Activated CD8-positive, alpha-beta memory T cell treated with anti-CD3 and anti-CD28 coated beads, Interleukin-2, amount 50 U/mL, for 24 hours (primary cell): ENCODE results near the gene ARHGAP15.

ENCODE experiments used
- DNase-seq: peaks from one replicate; pipeline ENCODE4 v3.0.0-alpha.2; 2020; ENCODE audit errors: extremely low read depth

Gene ARHGAP15

DNA sequence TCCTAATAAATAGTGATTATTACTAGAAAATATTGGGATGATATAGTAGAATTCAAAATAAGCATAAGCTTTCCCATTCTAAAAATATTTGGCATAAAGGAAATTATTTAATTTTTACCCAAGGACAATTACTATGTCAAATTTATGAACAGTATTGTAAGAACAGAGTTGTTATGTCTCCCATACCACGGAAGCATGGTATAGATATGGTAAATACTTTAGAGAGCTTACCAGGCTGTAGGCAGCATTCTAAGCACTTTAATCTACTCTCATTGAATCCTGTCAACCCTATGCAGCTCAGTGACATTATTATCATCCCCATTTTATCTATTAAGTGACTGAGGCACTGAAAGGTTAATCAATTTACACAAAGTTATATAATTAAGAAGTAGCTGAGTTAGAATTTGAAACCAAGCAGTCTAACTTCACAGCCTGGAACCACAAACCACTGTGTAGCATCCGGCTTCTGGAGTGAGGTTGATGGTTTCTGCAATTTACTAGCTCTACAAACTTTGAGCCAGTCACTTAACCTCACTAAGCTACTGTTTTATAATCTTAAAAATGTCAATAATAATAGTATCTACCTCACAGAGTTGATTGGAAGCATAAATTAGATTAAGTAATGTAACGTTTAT is 323.7 kb downstream of the ARHGAP15 start:
- DNase-seq = no peak

DNA sequence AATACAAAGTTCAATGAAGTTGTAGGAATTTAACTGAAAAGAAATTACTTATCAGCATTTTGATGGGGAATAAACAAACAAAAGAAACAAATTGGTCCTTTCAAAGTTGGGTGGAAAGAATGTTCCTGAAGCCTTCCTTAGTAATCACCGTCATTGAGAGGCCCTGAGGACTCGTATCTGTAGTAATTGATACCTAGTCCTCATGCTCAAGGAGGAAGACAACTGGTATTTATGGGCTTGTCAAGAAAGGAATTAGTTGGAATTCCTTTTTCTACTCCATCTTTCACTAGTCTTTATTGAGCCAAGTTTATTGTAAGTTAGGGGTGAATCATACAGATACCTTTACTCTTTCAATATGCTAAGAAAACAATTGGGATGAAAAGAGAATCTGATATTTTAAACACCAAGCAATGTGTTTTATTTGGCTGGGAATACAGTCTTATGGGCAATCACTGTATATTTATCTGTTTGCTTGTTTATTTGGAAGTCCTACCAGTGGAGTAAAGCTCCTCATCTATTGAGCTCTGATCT is 324.8 kb downstream of the ARHGAP15 start:
- no peak for DNase-seq

DNA sequence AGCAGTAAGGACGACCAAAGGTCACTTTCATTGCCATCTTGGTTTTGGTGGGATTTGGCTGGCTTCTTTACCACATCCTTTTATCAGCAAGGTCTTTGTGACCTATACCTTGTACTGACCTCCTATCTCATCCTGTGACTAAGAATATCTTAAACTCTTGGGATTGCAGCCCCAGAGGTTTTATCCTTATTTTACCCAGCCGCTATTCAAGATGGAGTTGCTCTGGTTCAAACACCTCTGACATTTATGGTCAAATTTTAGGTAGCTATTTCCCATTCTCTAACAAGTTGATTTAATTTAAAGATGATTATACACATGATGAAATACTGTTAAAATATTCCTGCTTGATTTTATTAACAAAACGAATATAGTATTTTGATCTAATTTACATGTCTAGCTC is 326.1 kb downstream of the ARHGAP15 start:
- no peak for DNase-seq

DNA sequence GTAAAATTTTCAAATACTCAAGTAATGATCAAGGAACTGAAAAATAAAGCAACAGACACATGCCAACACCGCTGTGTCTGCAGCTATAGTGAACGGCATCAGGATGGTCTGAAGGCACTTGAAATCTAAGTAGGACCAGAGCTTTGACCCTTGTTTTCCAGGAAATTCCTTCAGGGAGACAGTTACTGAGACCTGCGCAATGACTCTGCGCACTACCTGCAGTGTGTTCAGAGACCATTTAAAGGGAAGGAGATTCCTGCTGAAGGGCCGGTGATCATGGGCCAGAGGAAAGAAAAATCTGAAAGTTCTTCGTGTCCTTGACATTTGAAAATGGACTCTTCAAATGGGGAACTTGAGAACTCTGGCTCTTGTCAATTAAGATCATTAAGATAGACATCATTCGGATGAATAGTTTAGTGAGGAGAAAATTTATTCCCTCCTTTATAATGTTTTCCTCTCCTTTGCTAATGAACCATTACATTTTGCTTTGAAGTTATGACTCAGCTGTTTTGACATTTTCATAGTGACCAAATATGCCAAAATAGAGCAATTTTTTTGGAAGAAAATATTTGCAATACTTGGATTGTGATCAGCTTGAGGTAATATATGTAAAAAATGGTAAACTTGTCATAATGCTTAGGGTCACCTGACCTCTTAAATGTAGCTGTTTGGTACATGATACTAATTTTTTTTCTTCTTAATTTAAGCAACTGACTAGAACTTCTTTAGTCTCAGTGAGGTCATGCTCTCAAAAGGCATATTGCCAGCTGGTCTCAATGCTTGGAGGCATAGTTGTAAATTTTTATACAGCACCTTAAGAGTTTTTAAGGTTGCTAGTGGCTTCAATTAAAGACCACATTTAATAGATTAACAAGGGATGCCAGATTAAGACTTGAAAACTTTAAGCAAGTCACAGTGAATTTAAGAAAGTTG is 329.3 kb downstream of the ARHGAP15 start:
- DNase-seq = no peak

DNA sequence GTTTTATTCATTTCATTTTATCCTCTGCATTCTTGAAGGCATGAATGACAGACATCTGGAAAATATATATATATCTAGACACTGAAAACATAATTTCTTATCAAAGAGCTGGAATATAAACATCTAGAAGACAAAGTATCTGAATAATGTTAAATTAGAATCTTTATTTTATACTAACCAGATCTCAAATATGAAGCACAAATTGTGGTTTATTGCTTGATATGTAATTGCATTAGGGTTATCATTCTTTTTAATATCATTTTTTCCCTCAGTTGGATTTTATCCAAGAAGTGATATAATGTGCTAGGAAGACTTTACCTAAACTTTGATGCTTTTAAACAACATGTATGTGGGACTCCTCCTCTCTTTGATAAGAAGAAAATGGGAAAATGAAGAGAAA is 331.2 kb downstream of the ARHGAP15 start:
- no peak for DNase-seq

DNA sequence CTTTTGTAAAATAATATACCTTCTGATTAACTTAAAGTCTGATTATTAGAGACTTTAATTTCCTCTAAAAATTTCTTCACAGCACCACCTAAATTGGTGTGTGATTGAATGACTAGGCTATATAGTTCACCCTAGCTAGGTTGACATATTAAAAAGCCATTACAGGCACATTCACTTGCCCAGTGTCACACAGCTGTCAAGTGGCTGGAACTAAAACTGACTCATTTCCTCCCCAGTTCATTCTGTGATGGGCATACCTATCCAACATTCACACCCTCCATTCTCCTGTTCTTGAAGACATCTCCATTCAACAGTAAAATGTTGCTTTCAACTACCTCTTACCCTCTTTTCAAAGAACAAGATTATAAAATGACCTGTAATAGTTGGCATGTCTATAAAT is 334.5 kb downstream of the ARHGAP15 start:
- no peak for DNase-seq

DNA sequence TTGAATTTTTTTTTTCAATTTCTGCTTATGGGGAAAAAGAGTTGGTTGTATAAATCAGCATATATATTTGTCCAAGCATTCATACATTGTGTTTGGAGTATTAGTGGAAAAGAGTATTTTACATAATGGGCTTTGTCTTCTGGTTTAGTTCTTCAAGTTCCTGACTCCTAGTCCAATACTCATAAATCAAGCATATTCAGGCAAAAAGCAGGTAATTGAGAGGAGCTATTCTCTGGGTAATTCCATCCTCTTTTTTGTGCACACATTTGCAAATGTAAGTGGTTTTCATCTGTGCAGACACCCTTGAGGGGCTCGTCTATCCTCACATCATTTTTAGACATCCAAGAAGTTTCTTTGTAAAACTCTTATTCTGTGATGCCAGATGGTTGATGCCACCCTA is 337.2 kb downstream of the ARHGAP15 start:
- DNase-seq = no peak

DNA sequence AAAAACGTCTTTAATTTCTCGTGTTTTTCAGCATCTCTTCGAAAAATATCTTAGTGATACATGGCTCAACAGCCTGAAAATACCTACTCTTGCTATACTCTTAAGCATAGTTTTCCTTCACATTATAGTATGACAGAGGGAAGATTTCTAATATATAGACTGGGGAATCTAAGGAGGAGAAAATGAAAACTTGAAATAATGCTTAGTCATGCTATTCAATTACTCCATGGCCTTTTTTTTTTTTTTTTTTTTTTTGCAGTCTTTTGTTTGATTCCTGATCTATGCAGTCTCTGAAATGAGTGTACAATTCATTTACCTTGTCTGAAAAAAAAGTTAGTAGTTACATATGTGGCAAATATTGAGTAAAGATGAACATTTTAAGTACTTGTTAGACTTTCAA is 337.8 kb downstream of the ARHGAP15 start:
- DNase-seq = no peak

DNA sequence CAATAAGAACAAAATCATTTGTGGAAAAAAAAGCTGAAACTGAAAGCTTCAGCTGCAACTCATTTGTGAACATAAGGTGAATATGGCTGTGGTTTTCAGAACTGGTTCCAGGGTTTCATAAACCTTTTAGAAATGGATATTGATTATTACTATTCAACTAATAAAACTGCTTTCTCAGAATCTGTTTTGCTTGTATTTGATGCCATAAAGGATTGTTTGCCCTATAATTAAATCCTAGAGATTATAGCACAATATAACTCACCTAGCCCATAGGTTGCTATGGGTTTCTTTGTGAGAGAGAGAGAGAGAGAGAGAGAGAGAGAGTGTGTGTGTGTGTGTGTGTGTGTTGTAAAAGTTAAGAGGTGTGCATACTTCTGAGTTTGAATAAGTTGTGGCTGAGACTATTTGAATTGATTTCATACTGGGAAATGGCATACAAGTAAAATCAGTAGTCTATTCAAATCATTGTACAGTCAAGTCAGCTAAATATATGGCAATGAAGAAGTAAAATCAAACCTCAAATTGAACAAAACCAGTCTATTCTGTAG is 339.2 kb downstream of the ARHGAP15 start:
- DNase-seq = no peak

DNA sequence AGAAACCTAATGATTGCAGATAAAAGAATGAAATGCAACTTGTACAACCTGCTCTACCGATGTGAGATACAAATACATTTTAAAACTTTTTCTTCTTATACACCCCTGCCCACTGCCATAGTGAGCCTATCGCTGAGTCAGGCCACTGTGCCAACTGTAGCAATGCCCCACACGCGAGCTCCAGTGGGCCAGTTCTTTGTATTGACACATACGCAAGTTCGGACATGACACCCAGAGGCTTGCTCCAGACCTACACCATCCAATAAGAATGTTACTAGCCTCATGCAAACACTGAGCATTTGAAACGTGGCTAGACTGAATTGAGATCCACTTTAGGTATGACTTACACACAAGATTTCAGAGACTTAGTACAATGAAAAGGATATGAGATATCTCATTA is 340.1 kb downstream of the ARHGAP15 start:
- no peak for DNase-seq

DNA sequence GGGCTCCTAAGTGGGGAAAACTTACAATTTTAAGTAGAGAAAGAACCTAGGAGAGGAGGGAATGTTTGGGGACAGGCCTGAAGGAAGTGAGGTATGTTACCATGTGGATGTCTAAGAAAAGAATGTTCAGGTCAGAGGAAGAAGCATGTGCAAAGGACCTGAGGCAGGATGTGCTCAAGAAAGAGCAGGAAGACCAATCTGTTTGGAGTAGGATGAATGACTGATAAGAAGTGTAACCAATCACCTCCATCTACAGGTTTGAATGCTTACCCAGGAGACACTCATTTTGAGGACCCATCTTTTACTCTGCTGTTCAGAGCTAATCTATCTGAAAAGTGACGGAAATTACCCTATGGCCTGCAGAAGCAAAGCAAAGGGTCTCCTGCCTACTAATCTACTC is 342.3 kb downstream of the ARHGAP15 start:
- no peak for DNase-seq

DNA sequence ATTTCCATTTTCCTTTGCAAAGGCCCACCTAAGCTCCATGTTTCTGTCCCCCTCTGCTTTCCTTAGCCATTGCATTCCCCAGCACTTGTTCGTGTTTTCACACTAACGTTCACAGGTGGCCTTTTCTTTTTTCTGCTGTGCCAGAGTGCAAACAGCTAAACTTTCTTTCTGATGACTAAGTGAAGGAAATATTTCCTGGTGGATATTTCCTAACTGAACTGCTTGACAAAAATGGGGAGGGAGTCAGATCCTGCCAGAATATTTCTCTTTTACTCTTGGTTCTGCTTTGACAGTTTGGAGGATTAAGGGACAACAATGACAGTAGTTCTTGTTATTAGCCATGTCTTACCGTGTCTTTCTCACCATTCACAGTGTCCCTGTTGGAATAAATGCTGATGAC is 344.0 kb downstream of the ARHGAP15 start:
- no peak for DNase-seq

DNA sequence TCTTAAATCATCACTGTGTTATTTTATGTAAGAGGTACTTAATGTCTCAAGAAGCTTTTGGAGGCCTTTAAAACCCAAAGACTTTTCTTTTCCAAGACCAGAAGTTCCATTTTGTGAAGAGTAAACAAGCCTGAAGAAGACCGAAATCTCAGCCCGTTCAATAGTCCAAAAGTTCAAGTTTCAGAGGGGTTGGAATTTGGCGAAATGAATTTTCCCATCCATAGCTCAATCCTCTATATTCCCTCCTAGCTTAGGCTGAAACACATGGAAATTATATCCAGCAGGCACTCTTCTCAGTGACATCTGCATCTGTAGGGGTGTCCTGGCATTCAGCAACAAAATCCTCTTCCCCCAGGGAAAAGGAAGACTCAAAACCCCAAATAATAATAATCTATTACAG is 344.6 kb downstream of the ARHGAP15 start:
- DNase-seq = no peak

DNA sequence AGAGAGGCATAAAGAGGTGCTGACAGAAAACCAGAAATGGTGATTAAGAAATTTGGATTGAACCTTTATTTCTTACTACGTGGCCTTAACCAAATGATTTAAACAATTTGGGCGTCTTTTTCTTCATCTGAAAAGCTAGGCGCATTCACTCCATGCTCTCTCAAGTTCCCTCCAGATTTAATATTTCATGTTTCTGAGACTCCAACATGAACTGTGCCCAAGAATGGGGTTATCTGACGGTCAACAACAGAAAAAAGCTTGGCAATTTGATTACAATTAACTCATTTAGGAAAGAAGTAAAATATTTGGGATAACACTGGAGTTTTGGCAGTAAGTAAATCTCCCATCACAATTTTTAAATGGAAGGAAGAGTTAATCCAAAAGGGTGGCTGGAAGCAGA is 345.4 kb downstream of the ARHGAP15 start:
- no peak for DNase-seq

DNA sequence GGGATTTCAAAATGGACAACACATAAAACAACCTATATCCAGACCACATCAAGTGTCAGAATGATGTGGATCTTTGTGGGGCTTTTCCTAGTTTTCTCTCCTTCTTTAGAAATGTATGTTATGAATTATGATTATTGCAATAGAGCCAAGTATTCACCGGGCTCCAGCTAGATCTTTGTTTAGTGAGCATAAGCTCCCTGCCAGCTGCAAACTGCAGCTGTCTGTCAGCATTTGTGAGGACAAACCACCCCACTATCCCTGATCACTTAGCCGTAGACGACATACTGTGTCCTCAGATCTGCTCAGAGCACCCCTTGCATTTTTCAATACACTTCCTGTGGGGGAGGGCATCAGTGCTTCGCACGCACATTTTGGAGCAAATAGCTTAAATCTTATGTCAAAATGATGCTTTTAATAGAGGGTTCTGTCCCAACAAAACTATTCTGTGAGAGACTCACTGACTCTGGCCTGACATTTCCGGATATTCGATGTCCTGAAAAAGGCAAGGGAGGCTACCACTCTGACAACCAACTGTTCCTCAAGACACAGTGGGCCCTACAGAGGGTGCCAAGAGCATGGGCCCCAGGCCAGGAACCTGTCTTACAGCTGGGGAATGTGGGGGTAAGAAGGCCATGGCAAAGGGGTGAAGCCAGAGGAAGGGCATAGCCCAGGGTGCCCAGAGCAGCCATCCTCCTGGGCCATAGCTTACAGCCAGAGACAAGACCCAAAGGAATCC is 346.0 kb downstream of the ARHGAP15 start:
- DNase-seq = no peak

DNA sequence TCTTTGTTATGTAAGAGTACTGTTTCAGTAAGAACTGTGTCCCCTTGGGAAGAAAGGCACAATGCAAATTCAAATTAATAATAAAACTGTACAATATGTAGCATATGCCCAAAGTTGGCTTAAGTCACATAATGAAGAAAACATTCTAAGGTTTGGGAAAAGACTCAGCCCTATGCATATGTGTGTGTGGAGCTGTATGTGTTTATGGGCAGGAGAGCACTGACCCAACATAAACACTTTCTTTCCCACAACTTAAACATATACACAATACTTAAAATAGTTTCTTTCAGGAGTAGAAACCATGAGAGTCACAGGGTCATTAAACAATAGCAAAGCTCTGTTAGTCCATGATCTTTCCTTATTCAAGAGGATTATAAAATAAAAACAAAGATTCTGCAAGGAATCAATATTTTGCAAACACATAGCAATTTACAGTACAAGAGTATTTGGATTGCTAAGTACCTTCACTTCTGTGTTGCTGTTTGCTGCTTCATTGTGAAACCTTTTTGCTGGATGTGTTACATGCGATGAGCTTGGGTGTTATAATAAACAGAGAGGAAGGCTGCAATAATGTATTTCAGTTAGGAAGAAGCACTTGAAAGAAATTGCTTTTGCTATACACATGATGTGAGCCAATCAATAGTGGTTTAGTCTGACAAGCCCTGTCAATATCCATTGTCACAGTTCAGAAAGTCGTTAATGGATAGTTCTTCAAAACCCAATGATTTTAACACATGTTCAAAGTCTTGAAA is 347.3 kb downstream of the ARHGAP15 start:
- DNase-seq = no peak

DNA sequence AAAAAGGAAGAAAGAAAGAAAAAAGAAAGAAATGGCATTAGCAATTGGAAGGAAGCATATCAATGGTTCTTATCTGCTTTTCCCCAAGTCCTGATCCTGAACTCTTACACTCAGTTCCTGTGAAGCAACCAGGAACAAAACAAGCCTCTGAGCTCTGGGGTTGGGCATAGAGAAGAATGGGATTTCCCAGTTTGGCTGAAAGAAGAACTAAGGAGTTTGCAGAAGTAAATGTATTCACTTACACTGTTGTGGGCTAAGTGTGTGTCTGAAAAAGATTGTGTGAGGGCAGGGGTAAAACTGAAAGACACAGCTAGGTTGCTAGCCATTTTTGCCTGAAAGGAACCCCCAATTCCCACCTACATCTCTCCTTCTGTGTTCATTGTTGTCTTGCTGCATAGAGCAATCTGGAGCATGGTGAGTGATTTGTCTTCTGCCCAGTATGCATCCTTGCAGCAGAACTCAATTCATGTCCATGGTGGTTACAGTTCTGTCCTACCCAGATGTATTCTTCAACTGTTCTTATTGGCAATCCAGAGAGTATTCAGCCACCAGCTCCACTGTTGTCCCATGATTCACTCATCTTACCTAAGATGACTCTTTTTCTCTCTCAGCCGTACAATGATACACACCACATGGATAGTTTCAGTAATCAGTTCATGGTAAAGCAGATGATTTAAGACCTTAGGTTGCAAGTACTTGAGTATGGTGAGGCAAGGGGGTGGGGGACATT is 348.7 kb downstream of the ARHGAP15 start:
- no peak for DNase-seq

DNA sequence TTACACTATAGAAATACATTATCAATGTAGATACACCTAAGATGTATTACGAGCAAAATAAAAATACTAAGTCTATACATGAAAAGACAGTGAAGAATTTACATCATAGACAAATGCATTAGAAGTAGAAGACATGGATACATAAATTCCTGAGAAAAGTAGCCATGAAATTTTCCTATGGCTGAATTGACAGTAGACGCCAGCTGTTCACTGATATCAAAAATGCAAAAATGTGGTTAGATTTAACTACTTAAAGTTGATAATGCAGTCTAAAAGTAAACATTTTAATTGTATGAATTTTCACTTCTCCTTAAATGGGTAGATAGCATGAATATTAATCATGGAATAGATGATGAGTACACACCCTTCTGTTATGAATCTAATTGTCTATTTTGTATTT is 350.9 kb downstream of the ARHGAP15 start:
- DNase-seq = no peak

DNA sequence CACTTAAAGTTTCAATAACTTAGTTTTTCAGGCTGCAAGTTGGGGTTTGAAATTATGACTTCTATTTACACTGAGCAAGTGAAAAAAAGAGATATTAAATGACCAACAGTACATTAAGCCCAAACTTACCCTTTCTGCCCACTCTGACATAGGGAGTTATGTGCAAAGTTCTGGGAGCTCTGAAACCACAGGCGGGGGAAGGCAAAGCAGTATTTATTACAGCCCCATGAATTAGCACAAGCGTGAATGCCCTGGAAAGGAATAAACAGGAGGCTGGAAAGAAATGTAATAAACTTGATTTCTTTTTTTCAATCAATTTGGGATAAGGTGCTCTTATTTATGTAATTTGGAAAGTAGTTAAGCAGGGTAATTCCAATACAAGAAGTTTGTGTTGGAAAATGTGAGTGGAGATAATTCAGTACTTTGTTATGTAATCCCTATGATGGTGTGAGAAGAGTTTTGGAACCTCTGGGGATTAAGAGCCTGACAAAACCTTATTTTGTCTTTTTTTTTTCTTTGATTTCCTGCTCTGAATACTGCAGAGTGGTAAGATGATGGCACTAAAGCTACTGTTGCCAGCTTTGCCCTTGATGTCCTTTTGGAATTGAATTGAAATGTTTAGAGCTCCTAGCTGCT is 351.5 kb downstream of the ARHGAP15 start:
- DNase-seq = no peak

DNA sequence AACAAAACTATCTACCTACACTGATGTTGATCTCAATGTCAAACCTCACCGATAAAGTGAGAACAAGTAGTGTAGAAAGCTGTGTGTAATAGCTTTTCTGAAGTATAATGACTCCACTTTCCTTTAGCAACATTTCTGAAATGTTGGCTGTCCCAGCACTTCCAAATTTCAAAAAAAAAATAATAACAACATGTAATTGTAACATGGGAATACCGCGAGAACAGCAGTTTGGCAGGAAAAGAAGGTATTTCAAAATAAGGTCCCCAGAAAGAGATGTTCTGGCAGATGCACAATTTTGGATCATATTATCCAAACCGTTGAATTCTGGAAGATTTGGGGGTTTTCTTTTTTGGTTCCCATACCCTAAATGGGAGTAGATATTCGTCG is 352.0 kb downstream of the ARHGAP15 start:
- no peak for DNase-seq
